PC-3 (cell line): ENCODE results near the gene CTSW. TPM values are rescaled to one million over a fixed set of nuclear protein-coding genes. Genes with fewer than 3 reads are reported as not detected.
A peak's percentile ranks its signal among the peaks of the same experiment; 100 is the strongest.

ENCODE experiments used
- ATAC-seq: fragments of 200-7000 bp; cut with Tn5 transposase; 2 replicates; pipeline ENCODE4 v1.9.1; 2020; ENCODE audit warnings: mild to moderate bottlenecking, moderate library complexity
- BruUV-seq: library from RNA; stranded (reverse); fragments of 400-500 nt; replicated peaks from 2 replicates; lab custom pipeline; 2021; lab: Mats Ljungman, UMichigan
- CTCF ChIA-PET: fragments of 300-600 bp; sonication (Branson Sonifier 250); formaldehyde crosslinking; loops from one replicate; lab custom pipeline; 2022; ENCODE audit warnings: antibody characterized with exemption; lab: Charles Lee
- POLR2A ChIA-PET: fragments of 300-600 bp; sonication (Branson Sonifier 250); formaldehyde crosslinking; loops from one replicate; lab custom pipeline; 2022; ENCODE audit warnings: antibody characterized with exemption; ENCODE audit not compliant: unreplicated experiment; lab: Charles Lee
- DNase-seq: peaks from one replicate; pipeline ENCODE4 v3.0.0-alpha.2; 2015
- H2AFZ ChIP-seq: fragments of 300-600 bp; sonication (generic); 2 replicates; pipeline ENCODE4 v1.6.0; 2016; ENCODE audit warnings: antibody characterized with exemption, low read length
- H3F3A ChIP-seq: fragments of 300-600 bp; sonication (generic); one replicate; pipeline ENCODE4 v1.6.0; 2017; ENCODE audit warnings: antibody characterized with exemption, low read length, control low read depth, mild to moderate bottlenecking; ENCODE audit not compliant: unreplicated experiment
- H3K27ac ChIP-seq: fragments of 300-600 bp; sonication (generic); 2 replicates; pipeline ENCODE4 v1.5.1; 2016; ENCODE audit warnings: mild to moderate bottlenecking, low read length
- H3K27me3 ChIP-seq: fragments of 300-600 bp; sonication (generic); 2 replicates; pipeline ENCODE4 v1.6.1; 2016; ENCODE audit warnings: low read length, mixed read lengths
- H3K36me3 ChIP-seq: fragments of 300-600 bp; sonication (generic); 2 replicates; pipeline ENCODE4 v1.6.1; 2016; ENCODE audit warnings: low read depth, mixed run types, low read length, mixed read lengths
- H3K4me1 ChIP-seq: fragments of 300-600 bp; sonication (generic); 2 replicates; pipeline ENCODE4 v1.5.1; 2016; ENCODE audit warnings: low read length; ENCODE audit not compliant: insufficient read depth
- H3K4me2 ChIP-seq: fragments of 300-600 bp; sonication (generic); 2 replicates; pipeline ENCODE4 v1.6.0; 2016; ENCODE audit warnings: low read length
- H3K4me3 ChIP-seq: fragments of 300-600 bp; sonication (generic); 2 replicates; pipeline ENCODE4 v1.5.1; 2016; ENCODE audit warnings: mild to moderate bottlenecking, low read length, mixed read lengths
- H3K79me2 ChIP-seq: fragments of 300-600 bp; sonication (generic); 2 replicates; pipeline ENCODE4 v1.6.1; 2017; ENCODE audit warnings: low read length, mixed read lengths
- H3K9ac ChIP-seq: fragments of 300-600 bp; sonication (generic); 2 replicates; pipeline ENCODE4 v1.6.0; 2016; ENCODE audit warnings: mild to moderate bottlenecking, low read length
- H3K9me2 ChIP-seq: fragments of 300-600 bp; sonication (generic); replicated peaks from 2 replicates; pipeline ENCODE4 v1.6.1; 2016; ENCODE audit warnings: mixed run types, low read length, mixed read lengths
- H3K9me3 ChIP-seq: fragments of 300-600 bp; sonication (generic); 2 replicates; pipeline ENCODE4 v1.6.1; 2016; ENCODE audit warnings: low read length, mixed read lengths
- H4K20me1 ChIP-seq: fragments of 300-600 bp; sonication (generic); 2 replicates; pipeline ENCODE4 v1.6.1; 2016; ENCODE audit warnings: low read length, mixed read lengths
- EZH2 ChIP-seq: fragments of 300-600 bp; sonication (generic); IDR thresholded peaks from one replicate; pipeline ENCODE4 v1.6.1; 2017; ENCODE audit warnings: antibody characterized with exemption, mild to moderate bottlenecking, low read length; ENCODE audit not compliant: unreplicated experiment
- EZH2phosphoT487 ChIP-seq: fragments of 300-600 bp; sonication (generic); IDR thresholded peaks from 2 replicates; pipeline ENCODE4 v1.6.1; 2018; ENCODE audit warnings: mild to moderate bottlenecking, antibody characterized with exemption, low read length, borderline replicate concordance
- intact Hi-C: fragments of 100-400 bp; cut with micrococcal nuclease; formaldehyde crosslinking; loops from 2 replicates; pipeline ENCODE4 v1.9.0; 2023
- total RNA-seq: library from RNA; depleted of rRNA; stranded (reverse); fragments of >200 nt; gene quantifications from 2 replicates; pipeline ENCODE4 v1.2.3, GENCODE V29; 2014
- TF ChIP-seq, protein P1 (sequence below): fragments of 300-600 bp; sonication (generic); conservative IDR thresholded peaks from 2 replicates; pipeline ENCODE4 v1.5.1; 2017; ENCODE audit warnings: antibody characterized with exemption, low read depth, mild to moderate bottlenecking, low read length

CTSW gene
- total RNA-seq, 1 experiment from 2014 or later: 0.11 TPM

DNA sequence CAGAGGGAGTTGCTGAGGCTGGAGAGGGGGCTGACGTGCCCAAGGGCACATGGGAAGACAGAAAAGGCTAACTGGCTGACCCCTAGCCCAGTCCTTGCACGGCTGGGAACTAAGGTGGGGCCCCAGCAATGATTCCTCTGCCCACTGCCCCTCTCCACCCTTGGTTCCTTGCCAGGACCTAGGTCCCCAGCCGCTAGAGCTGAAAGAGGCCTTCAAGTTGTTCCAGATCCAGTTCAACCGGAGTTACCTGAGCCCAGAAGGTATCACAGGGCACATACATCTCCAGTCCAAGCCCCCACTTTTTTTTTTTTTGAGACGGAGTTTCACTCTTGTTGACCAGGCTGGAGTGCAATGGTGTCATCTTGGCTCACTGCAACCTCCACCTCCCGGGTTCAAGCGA is 390 bp downstream of the CTSW start:
- H3K4me3 ChIP-seq: no peak overlapping the region
- POLR2A ChIA-PET: no interaction called here
- peaks cover 25% of the 10 kb centered on the region; the same call in 1 of the 2 replicates for H3K36me3 ChIP-seq
- H3K4me2 ChIP-seq: no peak overlapping the region
- DNase-seq: no peak
- H3K4me1 ChIP-seq: no peaks in the 10 kb centered on the region
- CTCF ChIA-PET: no interaction called here
- no peak for ATAC-seq
- no peaks in the 10 kb centered on the region for H3F3A ChIP-seq
- H3K79me2 ChIP-seq: peaks cover 8% of the 10 kb centered on the region; the same call in 1 of the 2 replicates
- H3K9ac ChIP-seq: no peak overlapping the region
- intact Hi-C loops: no loop called here
- no peak overlapping the region for H2AFZ ChIP-seq
- no peak overlapping the region for H3K27ac ChIP-seq
- H3K9me3 ChIP-seq: no peaks in the 10 kb centered on the region
- no peaks in the 10 kb centered on the region for H3K27me3 ChIP-seq
- no peaks in the 10 kb centered on the region for H3K9me2 ChIP-seq
- no TSS peak for BruUV-seq
- H4K20me1 ChIP-seq: no peaks in the 10 kb centered on the region
- TF ChIP-seq EZH2: no peak
- TF ChIP-seq EZH2phosphoT487: no peak
- TF ChIP-seq, protein P1, sequence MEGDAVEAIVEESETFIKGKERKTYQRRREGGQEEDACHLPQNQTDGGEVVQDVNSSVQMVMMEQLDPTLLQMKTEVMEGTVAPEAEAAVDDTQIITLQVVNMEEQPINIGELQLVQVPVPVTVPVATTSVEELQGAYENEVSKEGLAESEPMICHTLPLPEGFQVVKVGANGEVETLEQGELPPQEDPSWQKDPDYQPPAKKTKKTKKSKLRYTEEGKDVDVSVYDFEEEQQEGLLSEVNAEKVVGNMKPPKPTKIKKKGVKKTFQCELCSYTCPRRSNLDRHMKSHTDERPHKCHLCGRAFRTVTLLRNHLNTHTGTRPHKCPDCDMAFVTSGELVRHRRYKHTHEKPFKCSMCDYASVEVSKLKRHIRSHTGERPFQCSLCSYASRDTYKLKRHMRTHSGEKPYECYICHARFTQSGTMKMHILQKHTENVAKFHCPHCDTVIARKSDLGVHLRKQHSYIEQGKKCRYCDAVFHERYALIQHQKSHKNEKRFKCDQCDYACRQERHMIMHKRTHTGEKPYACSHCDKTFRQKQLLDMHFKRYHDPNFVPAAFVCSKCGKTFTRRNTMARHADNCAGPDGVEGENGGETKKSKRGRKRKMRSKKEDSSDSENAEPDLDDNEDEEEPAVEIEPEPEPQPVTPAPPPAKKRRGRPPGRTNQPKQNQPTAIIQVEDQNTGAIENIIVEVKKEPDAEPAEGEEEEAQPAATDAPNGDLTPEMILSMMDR: no peak

DNA sequence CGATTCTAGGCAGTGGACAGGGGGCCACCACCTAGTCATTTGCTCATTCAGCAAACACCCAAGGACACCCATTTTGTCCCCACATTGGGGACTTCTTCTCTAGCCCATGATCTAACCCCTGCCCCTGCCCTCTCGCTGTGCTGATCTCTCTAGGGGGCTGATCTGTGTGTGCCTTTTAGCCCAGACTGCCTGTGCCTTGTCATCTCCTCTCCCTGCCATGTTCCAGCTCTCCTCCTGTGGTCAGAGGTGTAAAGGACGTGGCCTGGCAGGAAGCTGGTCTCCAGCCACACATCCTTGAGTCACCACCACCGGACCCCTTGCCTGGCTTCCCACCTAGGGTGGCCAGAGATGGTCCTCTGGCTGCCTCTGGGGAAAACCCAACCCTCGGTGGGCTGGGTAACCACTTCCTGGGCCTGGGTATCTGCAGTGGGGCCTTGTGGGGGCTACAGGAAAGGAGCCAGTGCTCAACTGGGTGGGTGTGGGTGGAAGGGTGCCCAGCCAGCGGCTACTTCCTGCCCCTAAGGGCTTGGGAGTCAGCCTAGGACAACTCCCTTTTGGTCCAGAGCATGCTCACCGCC is 1.3 kb downstream of the CTSW start:
- no peaks in the 10 kb centered on the region for H3K9me2 ChIP-seq
- no peaks in the 10 kb centered on the region for H4K20me1 ChIP-seq
- no peaks in the 10 kb centered on the region for H3K27me3 ChIP-seq
- no peak overlapping the region for H3K4me2 ChIP-seq
- no peaks in the 10 kb centered on the region for H3F3A ChIP-seq
- DNase-seq (no peak), ATAC-seq (peak; percentile 32)
- no peak overlapping the region for H3K27ac ChIP-seq
- H3K36me3 ChIP-seq: peaks cover 28% of the 10 kb centered on the region; the same call in 1 of the 2 replicates
- intact Hi-C loops: no loop called here
- no peak for TF ChIP-seq EZH2
- TF ChIP-seq, protein P1: no peak
- TF ChIP-seq EZH2phosphoT487: no peak
- ChIA-PET POLR2A (no interaction called here), CTCF (interaction anchor here (0.6 kb wide), 1 partner anchor 34 kb away, joined by 3 read pairs; no protein-coding TSS in a partner anchor)
- H3K4me1 ChIP-seq: no peaks in the 10 kb centered on the region
- H3K79me2 ChIP-seq: peaks cover 13% of the 10 kb centered on the region; the same call in 1 of the 2 replicates
- no peak overlapping the region for H2AFZ ChIP-seq
- no TSS peak for BruUV-seq
- H3K4me3 ChIP-seq: no peak overlapping the region
- no peak overlapping the region for H3K9ac ChIP-seq
- H3K9me3 ChIP-seq: no peaks in the 10 kb centered on the region
